Measurements from ENCODE around the gene TIGD3. TPM values are rescaled to one million over a fixed set of nuclear protein-coding genes. Genes with fewer than 3 reads are reported as not detected.

Gene TIGD3
- total and polyA plus RNA-seq, 2 experiments from 2014 or later, result 1.2 to 3.0 TPM

DNA sequence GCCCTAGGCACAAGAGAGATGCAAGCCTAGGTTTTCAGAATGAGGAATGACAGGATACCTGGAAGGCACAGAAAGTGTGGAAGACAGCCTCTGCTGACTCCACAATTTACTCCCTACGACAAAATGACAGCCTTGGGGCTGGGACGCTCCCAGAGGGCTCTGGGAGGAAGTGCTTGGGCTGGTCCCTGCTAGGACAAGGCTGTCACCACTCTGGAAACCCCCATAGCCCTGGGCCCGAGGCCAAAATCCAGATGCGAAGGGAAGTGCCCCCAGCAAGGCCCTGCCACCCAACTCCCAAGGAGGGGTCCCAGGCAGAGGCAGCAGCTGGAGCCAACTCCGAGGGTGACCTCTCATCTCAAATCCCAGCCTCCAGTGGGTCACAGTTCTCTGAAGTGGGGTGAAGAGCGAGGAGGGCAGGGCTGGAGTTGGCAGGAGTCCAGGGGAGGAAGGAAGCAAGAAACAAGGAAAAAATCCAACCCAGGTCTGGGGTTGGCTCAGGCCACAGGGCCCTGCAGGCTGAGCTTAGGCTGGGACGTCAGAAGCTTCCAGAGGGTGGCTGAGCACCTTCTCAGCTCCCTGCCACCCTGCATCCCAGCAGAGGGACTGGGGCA, 46.2 kb upstream of the TIGD3 start (continued):
- TF ChIP-seq JUNB (IDR thresholded peaks at IDR 0.05; ENCODE audit: unreplicated experiment) (no peak), EZH2phosphoT487 (IDR thresholded peaks at IDR 0.05; ENCODE audit: unreplicated experiment) (no peak), STAT1 (IDR thresholded peaks at IDR 0.05; ENCODE audit: unreplicated experiment) (no peak)

DNA sequence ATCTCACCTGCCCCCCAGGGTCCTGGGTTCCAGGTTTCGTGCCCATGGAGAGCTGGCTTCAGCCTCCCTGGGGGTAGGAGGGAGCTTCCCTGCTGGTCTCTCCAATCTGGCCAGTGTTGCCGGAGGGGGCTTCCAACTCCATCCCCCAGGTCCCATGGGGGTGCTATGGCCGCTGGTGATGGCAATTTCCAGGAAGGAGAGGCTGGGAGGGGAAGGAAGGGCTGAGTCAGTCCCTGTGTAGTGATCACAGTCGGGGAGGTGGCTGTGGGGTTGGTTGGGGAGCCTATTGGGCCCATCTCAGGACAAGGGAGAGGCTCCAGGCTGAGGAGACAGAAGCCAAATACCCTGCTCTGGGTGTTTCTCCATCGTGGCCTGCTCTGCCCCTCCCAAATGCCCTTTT, 45.5 kb upstream of the TIGD3 start:
- Histone ChIP-seq H4K20me1 (replicated peaks; ENCODE audit: insufficient read depth) (no peaks in the 10 kb centered on the region; the same call in 1 of the 2 replicates), H3K79me2 (replicated peaks; ENCODE audit: insufficient read depth) (no peaks in the 10 kb centered on the region), H3F3A (replicated peaks; ENCODE audit: low read depth) (0 out of 2 replicates have a peak, but pooled peaks cover 9% of the 10 kb centered on the region), H3K27ac (ENCODE audit: low read depth) (no peak overlapping the region), H3K27me3 (ENCODE audit: insufficient read depth) (peaks cover 12% of the 10 kb centered on the region), H3K4me1 (ENCODE audit: insufficient read depth) (peaks cover 17% of the 10 kb centered on the region), H3K4me3 (no peak overlapping the region), H3K9me2 (ENCODE audit: insufficient read depth) (no peaks in the 10 kb centered on the region), H2AFZ (no peak overlapping the region), H3K4me2 (no peak overlapping the region), H3K36me3 (ENCODE audit: insufficient read depth) (no peaks in the 10 kb centered on the region)
- H3K9me3 Mint-ChIP-seq, result no peaks in the 10 kb centered on the region; the same call in 2 of the 3 replicates
- H3K27me3 Mint-ChIP-seq (ENCODE audit: insufficient read depth, low read depth, poor library complexity), result peaks cover 37% of the 10 kb centered on the region
- H3K4me1 Mint-ChIP-seq, result peaks cover 11% of the 10 kb centered on the region
- H3K27ac Mint-ChIP-seq, result no peak overlapping the region
- DNase-seq (ENCODE audit: low spot score) (no peak), ATAC-seq (no peak)
- H3K4me3 Mint-ChIP-seq, result no peak overlapping the region
- TF ChIP-seq ZNF331 (CRISPR knock-in tag; IDR thresholded peaks at IDR 0.05; ENCODE audit: low read depth) (no peak), JUNB (IDR thresholded peaks at IDR 0.05; ENCODE audit: unreplicated experiment) (no peak), EZH2 (IDR thresholded peaks at IDR 0.05; ENCODE audit: low read depth, unreplicated experiment) (no peak), CREB1 (CRISPR knock-in tag; IDR thresholded peaks at IDR 0.05; ENCODE audit: low read depth) (no peak)
- TF ChIP-seq, protein P1, sequence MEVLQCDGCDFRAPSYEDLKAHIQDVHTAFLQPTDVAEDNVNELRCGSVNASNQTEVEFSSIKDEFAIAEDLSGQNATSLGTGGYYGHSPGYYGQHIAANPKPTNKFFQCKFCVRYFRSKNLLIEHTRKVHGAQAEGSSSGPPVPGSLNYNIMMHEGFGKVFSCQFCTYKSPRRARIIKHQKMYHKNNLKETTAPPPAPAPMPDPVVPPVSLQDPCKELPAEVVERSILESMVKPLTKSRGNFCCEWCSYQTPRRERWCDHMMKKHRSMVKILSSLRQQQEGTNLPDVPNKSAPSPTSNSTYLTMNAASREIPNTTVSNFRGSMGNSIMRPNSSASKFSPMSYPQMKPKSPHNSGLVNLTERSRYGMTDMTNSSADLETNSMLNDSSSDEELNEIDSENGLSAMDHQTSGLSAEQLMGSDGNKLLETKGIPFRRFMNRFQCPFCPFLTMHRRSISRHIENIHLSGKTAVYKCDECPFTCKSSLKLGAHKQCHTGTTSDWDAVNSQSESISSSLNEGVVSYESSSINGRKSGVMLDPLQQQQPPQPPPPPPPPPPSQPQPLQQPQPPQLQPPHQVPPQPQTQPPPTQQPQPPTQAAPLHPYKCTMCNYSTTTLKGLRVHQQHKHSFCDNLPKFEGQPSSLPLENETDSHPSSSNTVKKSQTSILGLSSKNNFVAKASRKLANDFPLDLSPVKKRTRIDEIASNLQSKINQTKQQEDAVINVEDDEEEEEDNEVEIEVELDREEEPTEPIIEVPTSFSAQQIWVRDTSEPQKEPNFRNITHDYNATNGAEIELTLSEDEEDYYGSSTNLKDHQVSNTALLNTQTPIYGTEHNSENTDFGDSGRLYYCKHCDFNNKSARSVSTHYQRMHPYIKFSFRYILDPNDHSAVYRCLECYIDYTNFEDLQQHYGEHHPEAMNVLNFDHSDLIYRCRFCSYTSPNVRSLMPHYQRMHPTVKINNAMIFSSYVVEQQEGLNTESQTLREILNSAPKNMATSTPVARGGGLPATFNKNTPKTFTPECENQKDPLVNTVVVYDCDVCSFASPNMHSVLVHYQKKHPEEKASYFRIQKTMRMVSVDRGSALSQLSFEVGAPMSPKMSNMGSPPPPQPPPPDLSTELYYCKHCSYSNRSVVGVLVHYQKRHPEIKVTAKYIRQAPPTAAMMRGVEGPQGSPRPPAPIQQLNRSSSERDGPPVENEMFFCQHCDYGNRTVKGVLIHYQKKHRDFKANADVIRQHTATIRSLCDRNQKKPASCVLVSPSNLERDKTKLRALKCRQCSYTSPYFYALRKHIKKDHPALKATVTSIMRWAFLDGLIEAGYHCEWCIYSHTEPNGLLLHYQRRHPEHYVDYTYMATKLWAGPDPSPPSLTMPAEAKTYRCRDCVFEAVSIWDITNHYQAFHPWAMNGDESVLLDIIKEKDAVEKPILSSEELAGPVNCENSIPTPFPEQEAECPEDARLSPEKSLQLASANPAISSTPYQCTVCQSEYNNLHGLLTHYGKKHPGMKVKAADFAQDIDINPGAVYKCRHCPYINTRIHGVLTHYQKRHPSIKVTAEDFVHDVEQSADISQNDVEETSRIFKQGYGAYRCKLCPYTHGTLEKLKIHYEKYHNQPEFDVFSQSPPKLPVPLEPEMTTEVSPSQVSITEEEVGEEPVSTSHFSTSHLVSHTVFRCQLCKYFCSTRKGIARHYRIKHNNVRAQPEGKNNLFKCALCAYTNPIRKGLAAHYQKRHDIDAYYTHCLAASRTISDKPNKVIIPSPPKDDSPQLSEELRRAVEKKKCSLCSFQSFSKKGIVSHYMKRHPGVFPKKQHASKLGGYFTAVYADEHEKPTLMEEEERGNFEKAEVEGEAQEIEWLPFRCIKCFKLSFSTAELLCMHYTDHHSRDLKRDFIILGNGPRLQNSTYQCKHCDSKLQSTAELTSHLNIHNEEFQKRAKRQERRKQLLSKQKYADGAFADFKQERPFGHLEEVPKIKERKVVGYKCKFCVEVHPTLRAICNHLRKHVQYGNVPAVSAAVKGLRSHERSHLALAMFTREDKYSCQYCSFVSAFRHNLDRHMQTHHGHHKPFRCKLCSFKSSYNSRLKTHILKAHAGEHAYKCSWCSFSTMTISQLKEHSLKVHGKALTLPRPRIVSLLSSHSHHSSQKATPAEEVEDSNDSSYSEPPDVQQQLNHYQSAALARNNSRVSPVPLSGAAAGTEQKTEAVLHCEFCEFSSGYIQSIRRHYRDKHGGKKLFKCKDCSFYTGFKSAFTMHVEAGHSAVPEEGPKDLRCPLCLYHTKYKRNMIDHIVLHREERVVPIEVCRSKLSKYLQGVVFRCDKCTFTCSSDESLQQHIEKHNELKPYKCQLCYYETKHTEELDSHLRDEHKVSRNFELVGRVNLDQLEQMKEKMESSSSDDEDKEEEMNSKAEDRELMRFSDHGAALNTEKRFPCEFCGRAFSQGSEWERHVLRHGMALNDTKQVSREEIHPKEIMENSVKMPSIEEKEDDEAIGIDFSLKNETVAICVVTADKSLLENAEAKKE (CRISPR knock-in tag; IDR thresholded peaks at IDR 0.05), result no peak
- TF ChIP-seq, protein P2, sequence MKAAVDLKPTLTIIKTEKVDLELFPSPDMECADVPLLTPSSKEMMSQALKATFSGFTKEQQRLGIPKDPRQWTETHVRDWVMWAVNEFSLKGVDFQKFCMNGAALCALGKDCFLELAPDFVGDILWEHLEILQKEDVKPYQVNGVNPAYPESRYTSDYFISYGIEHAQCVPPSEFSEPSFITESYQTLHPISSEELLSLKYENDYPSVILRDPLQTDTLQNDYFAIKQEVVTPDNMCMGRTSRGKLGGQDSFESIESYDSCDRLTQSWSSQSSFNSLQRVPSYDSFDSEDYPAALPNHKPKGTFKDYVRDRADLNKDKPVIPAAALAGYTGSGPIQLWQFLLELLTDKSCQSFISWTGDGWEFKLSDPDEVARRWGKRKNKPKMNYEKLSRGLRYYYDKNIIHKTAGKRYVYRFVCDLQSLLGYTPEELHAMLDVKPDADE (IDR thresholded peaks at IDR 0.05), result no peak
- TF ChIP-seq, protein P3, sequence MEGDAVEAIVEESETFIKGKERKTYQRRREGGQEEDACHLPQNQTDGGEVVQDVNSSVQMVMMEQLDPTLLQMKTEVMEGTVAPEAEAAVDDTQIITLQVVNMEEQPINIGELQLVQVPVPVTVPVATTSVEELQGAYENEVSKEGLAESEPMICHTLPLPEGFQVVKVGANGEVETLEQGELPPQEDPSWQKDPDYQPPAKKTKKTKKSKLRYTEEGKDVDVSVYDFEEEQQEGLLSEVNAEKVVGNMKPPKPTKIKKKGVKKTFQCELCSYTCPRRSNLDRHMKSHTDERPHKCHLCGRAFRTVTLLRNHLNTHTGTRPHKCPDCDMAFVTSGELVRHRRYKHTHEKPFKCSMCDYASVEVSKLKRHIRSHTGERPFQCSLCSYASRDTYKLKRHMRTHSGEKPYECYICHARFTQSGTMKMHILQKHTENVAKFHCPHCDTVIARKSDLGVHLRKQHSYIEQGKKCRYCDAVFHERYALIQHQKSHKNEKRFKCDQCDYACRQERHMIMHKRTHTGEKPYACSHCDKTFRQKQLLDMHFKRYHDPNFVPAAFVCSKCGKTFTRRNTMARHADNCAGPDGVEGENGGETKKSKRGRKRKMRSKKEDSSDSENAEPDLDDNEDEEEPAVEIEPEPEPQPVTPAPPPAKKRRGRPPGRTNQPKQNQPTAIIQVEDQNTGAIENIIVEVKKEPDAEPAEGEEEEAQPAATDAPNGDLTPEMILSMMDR (conservative IDR thresholded peaks at IDR 0.05; ENCODE audit: low read depth in 2 of 2), result no peak
- H3K36me3 Mint-ChIP-seq (ENCODE audit: low read depth), result peaks cover 4% of the 10 kb centered on the region; the same call in 2 of the 3 replicates

Measured in GM23338 (cell line).